ENCODE measurements around the gene ZNF791.

DNA sequence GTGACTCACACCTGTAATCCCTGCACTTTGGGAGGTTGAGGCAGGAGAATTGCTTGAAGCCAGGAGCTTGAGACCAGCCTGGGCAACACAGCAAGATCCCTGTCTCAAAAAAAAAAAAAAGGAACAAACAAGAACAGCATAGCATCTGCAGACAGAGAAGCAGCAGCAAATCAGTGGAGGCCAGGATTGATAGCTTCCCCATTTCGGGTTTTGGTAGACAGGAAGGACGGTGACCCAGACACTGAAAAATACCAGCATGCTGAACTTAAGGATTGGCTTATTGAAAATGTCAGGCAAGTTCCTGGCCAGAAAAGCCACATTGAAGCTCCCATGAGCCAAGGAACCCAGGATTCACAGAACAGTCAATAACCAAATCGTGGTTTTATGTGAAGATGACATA, 3.1 kb upstream of the ZNF791 start:
- TF ChIP-seq CTCF (conservative IDR thresholded peaks at IDR 0.05; ENCODE audit: low read depth, low read length) (no peak), EZH2 (IDR thresholded peaks at IDR 0.05; ENCODE audit: borderline replicate concordance, low read depth, low read length, poor library complexity, severe bottlenecking) (no peak)

All from A673 (cell line).